C4-2B (cell line): ENCODE measurements around the gene SLC35D2.

Source experiments
- H3K27ac ChIP-seq: fragments of 450-650 bp; 2 replicates; pipeline ENCODE4 v1.5.1; 2017
- CTCF ChIP-seq: fragments of 450-650 bp; conservative IDR thresholded peaks from 2 replicates; pipeline ENCODE4 v1.5.1; 2017; ENCODE audit warnings: mild to moderate bottlenecking
- ZFX ChIP-seq: fragments of 450-650 bp; IDR thresholded peaks from 2 replicates; pipeline ENCODE4 v1.6.1; 2017

SLC35D2 gene

GRCh38 chr9:96412174-96412913 lies 28.8 kb upstream of the SLC35D2 start:
- H3K27ac ChIP-seq, result no peak overlapping the region
- TF ChIP-seq CTCF, result no peak
- TF ChIP-seq ZFX, result no peak

GRCh38 chr9:96411129-96411838 lies 27.8 kb upstream of the SLC35D2 start:
- TF ChIP-seq ZFX, result no peak
- no peak for TF ChIP-seq CTCF
- H3K27ac ChIP-seq, result no peak overlapping the region

- no peak overlapping the region for H3K27ac ChIP-seq
- TF ChIP-seq CTCF, result no peak
- TF ChIP-seq ZFX, result no peak
Observed at GRCh38 chr9:96408409-96409280, 25.1 kb upstream of the SLC35D2 start.

- H3K27ac ChIP-seq, result no peak overlapping the region
- no peak for TF ChIP-seq ZFX
- no peak for TF ChIP-seq CTCF
Observed at GRCh38 chr9:96400132-96400910, 16.8 kb upstream of the SLC35D2 start.

- TF ChIP-seq ZFX, result no peak
- H3K27ac ChIP-seq, result no peak overlapping the region
Observed at GRCh38 chr9:96399325-96399633, 15.8 kb upstream of the SLC35D2 start.

GRCh38 chr9:96398582-96399324 lies 15.2 kb upstream of the SLC35D2 start:
- H3K27ac ChIP-seq, result no peak overlapping the region
- TF ChIP-seq CTCF, result no peak
- no peak for TF ChIP-seq ZFX

- no peak overlapping the region for H3K27ac ChIP-seq
- no peak for TF ChIP-seq CTCF
- TF ChIP-seq ZFX, result no peak
Observed at GRCh38 chr9:96395964-96396363, 12.5 kb upstream of the SLC35D2 start.
